Embryonic facial prominence (tissue), 1 donor: Measurements from ENCODE around the gene DHX36.

Source experiments
- DNase-seq: peaks from one replicate; pipeline ENCODE4 v3.0.0-alpha.2; 2016; ENCODE audit errors: extremely low spot score

The DHX36 gene

DNA sequence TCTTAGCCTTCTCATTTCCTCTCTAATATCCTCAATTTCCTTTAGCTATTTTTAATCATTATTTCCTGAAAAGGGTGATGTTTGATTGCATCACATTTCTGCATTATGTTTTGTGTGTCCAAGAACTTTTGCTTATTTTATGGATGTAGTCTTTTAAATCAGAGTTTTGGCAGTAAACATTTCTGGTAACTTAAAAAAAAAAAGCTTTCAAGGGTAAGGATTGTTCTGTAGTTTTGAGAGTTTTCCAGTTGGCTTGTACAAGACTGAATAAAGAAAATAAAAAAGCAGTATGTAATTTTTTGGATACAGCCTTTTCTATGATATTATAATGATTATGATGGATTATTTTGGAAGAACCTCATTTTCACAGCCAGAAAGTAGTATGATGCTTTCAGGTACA, 99.4 kb downstream of the DHX36 start:
- DNase-seq, result no peak

DNA sequence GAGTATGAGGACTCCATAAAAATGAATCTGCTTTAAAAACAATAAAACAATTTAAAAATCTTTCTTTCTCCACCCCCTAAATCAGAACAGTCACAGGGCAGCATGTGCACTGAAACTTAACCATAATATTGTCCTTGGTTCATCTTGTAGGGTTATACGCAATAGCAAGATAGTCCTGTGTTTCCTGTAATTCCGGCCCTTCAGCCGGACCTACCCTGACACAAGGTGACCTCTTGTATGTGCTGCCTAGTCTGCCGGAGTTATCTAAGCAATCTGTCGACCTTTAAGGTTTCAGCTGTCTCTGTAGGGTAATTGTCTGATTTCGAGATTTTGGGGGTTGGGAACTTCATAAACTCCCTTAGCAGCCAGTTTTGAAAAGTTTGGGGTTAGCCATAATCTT, 99.9 kb downstream of the DHX36 start:
- no peak for DNase-seq

DNA sequence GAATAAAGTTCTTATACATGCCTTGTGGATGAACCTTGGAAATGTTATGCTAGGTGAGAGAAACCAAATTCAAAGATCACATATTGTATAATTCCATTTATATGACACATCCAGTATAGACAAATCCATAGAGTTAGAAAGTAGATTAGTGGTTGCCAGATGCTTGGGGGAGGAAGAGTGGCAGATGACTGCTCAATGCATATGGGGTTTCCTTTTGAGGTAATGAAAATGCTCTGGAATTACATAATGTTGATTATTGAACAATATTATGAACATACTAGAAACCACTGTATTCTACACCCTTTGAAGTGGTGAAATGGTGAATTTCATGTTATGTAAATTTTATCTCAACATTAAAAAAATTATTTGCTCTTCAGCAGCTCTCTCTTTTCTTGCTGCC, 100.8 kb downstream of the DHX36 start:
- no peak for DNase-seq
